Caco-2 (cell line): ENCODE results near the gene CXCL16. TPM values are rescaled to one million over a fixed set of nuclear protein-coding genes. Genes with fewer than 3 reads are reported as not detected.

Experiments
- BruUV-seq: library from RNA; stranded (reverse); fragments of 400-500 nt; replicated peaks from 2 replicates; lab custom pipeline; 2021; lab: Mats Ljungman, UMichigan
- CTCF ChIA-PET: fragments of 300-600 bp; sonication (Branson Sonifier 250); formaldehyde crosslinking; loops from one replicate; lab custom pipeline; 2022; ENCODE audit warnings: antibody characterized with exemption; lab: Charles Lee
- POLR2A ChIA-PET: fragments of 300-600 bp; sonication (Branson Sonifier 250); formaldehyde crosslinking; loops from one replicate; lab custom pipeline; 2022; ENCODE audit warnings: antibody characterized with exemption; lab: Charles Lee
- DNase-seq, 2 experiments: peaks; one replicate each; pipeline versions ENCODE4 v3.0.0 to v3.0.0-alpha.2; 2020 to 2022
- H3K27me3 ChIP-seq: replicated peaks from 2 replicates; pipeline ENCODE4 v1.6.0; 2011; ENCODE audit warnings: low read length; ENCODE audit not compliant: control insufficient read depth, insufficient read depth
- H3K36me3 ChIP-seq: 2 replicates; pipeline ENCODE4 v1.5.1; 2011; ENCODE audit warnings: low read length; ENCODE audit not compliant: control insufficient read depth, insufficient read depth
- H3K4me1 ChIP-seq: fragments of 250-450 bp; sonication (Bioruptor Pico); 2 replicates; pipeline ENCODE4 v1.5.1; 2020; ENCODE audit warnings: mild to moderate bottlenecking
- H3K4me3 ChIP-seq: 2 replicates; pipeline ENCODE4 v1.5.1; 2011; ENCODE audit warnings: low read depth, mild to moderate bottlenecking, control low read depth, low read length
- H3K9me3 ChIP-seq: fragments of 250-450 bp; sonication (Bioruptor Pico); 2 replicates; pipeline ENCODE4 v1.5.1; 2020; ENCODE audit warnings: mild to moderate bottlenecking, moderate library complexity
- H3K27ac Mint-ChIP-seq: one replicate; pipeline ENCODE4 v1.8.0; 2022; ENCODE audit warnings: mixed read lengths; ENCODE audit not compliant: unreplicated experiment
- H3K27me3 Mint-ChIP-seq: one replicate; pipeline ENCODE4 v1.8.0; 2022; ENCODE audit warnings: mixed read lengths; ENCODE audit not compliant: insufficient read depth, unreplicated experiment
- H3K36me3 Mint-ChIP-seq: one replicate; pipeline ENCODE4 v1.8.0; 2022; ENCODE audit warnings: mild to moderate bottlenecking, mixed read lengths; ENCODE audit not compliant: insufficient read depth, unreplicated experiment
- H3K4me1 Mint-ChIP-seq: one replicate; pipeline ENCODE4 v1.8.0; 2022; ENCODE audit warnings: low read depth, mixed read lengths; ENCODE audit not compliant: unreplicated experiment
- H3K4me3 Mint-ChIP-seq: one replicate; pipeline ENCODE4 v1.8.0; 2022; ENCODE audit warnings: mild to moderate bottlenecking, moderate library complexity, mixed read lengths; ENCODE audit not compliant: unreplicated experiment
- H3K9me3 Mint-ChIP-seq: one replicate; pipeline ENCODE4 v1.8.0; 2022; ENCODE audit warnings: mixed read lengths; ENCODE audit not compliant: unreplicated experiment
- CTCF ChIP-seq, 2 experiments: fragments of 200-600 bp in 1 of 2; IDR thresholded peaks; 1 replicate in 1 of 2; 2 replicates in 1 of 2; pipeline versions ENCODE4 v1.5.1 to v1.8.0; 2011 to 2022; ENCODE audit warnings: antibody characterized with exemption in 1 of 2, control low read depth in 1 of 2, inconsistent platforms in 1 of 2, low read depth in 1 of 2, low read length in 1 of 2, mild to moderate bottlenecking in 1 of 2, moderate library complexity in 1 of 2; ENCODE audit not compliant: insufficient read depth in 1 of 2, severe bottlenecking in 1 of 2, unreplicated experiment in 1 of 2
- intact Hi-C: fragments of 100-400 bp; cut with micrococcal nuclease; formaldehyde crosslinking; loops from one replicate; pipeline ENCODE4 v1.10.0; 2022; ENCODE audit not compliant: unreplicated experiment
- total RNA-seq: library from RNA; stranded (reverse); gene quantifications from 2 replicates; pipeline ENCODE4 v1.2.3, GENCODE V29; 2022

The CXCL16 gene
- total RNA-seq, 1 experiment from 2014 or later = 55.3 TPM

- H3K9me3 Mint-ChIP-seq = no peaks in the 10 kb centered on the region
- Histone ChIP-seq H3K36me3 (no peaks in the 10 kb centered on the region), H3K4me3 (no peak overlapping the region), H3K9me3 (no peaks in the 10 kb centered on the region), H3K27me3 (no peaks in the 10 kb centered on the region), H3K4me1 (no peaks in the 10 kb centered on the region)
- TF ChIP-seq CTCF (IDR thresholded peaks at IDR 0.05; ENCODE audit: insufficient read depth in 1 of 2, low read depth in 1 of 2, low read length in 1 of 2, severe bottlenecking in 1 of 2, unreplicated experiment in 1 of 2) = no peak
- intact Hi-C loops = no loop called here
- no peaks in the 10 kb centered on the region for H3K27me3 Mint-ChIP-seq
- no peak overlapping the region for H3K4me3 Mint-ChIP-seq
- H3K36me3 Mint-ChIP-seq = peaks cover 6% of the 10 kb centered on the region
- ChIA-PET CTCF (no interaction called here), POLR2A (no interaction called here)
- no peaks in the 10 kb centered on the region for H3K4me1 Mint-ChIP-seq
- no TSS peak for BruUV-seq
- no peak for DNase-seq
- H3K27ac Mint-ChIP-seq = no peak overlapping the region
Measured at GRCh38 chr17:4742133-4742532, 2.4 kb upstream of the CXCL16 start.

DNA sequence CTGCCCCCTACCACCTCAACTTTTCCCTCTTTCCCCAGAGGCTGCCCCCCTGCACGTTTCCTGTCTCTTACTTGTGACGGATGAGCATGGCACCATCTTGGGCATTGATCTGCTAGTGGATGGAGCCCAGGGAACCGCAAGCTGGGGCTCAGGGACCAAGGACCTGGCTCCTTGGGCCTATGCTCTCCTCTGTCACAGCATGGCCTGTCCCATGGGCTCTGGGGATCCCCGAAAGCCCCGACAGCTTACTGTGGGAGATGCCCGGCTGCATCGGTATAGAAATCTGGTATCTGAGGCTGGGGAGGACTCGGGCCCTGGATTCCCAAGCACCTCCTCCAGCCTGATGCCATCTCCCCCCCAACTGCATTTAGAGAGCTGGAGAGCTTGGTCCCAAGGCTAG lies 1.8 kb upstream of the CXCL16 start:
- BruUV-seq = no TSS peak
- TF ChIP-seq CTCF (IDR thresholded peaks at IDR 0.05; ENCODE audit: insufficient read depth in 1 of 2, low read depth in 1 of 2, low read length in 1 of 2, severe bottlenecking in 1 of 2, unreplicated experiment in 1 of 2) = no peak
- Histone ChIP-seq H3K36me3 (no peaks in the 10 kb centered on the region), H3K27me3 (no peaks in the 10 kb centered on the region), H3K4me3 (no peak overlapping the region), H3K9me3 (no peaks in the 10 kb centered on the region), H3K4me1 (no peaks in the 10 kb centered on the region)
- H3K36me3 Mint-ChIP-seq = peaks cover 6% of the 10 kb centered on the region
- no peaks in the 10 kb centered on the region for H3K27me3 Mint-ChIP-seq
- H3K4me1 Mint-ChIP-seq = no peaks in the 10 kb centered on the region
- intact Hi-C loops = no loop called here
- no peak for DNase-seq
- CTCF ChIA-PET = no interaction called here
- no peaks in the 10 kb centered on the region for H3K9me3 Mint-ChIP-seq
- POLR2A ChIA-PET = no interaction called here
- no peak overlapping the region for H3K27ac Mint-ChIP-seq
- H3K4me3 Mint-ChIP-seq = peak overlapping the region; percentile 16

GRCh38 chr17:4740584-4740983 lies 856 bp upstream of the CXCL16 start:
- intact Hi-C loops = no loop called here
- Mint-ChIP-seq H3K27me3 (no peaks in the 10 kb centered on the region), H3K36me3 (peaks cover 14% of the 10 kb centered on the region), H3K4me1 (peaks cover 8% of the 10 kb centered on the region), H3K9me3 (no peaks in the 10 kb centered on the region), H3K4me3 (peak overlapping the region; percentile 80), H3K27ac (peak overlapping the region; percentile 60)
- H3K4me1 ChIP-seq = no peaks in the 10 kb centered on the region
- H3K27me3 ChIP-seq = no peaks in the 10 kb centered on the region
- H3K4me3 ChIP-seq = no peak overlapping the region
- no peaks in the 10 kb centered on the region for H3K36me3 ChIP-seq
- ChIA-PET CTCF (interaction anchor here (0.6 kb wide), 1 partner anchor 173 kb away, joined by 3 read pairs; no protein-coding TSS in a partner anchor), POLR2A (no interaction called here)
- H3K9me3 ChIP-seq = no peaks in the 10 kb centered on the region
- BruUV-seq = no TSS peak
- DNase-seq = no peak
- no peak for TF ChIP-seq CTCF (IDR thresholded peaks at IDR 0.05; ENCODE audit: insufficient read depth in 1 of 2, low read depth in 1 of 2, low read length in 1 of 2, severe bottlenecking in 1 of 2, unreplicated experiment in 1 of 2)
